ENCODE results near the gene PNPLA8. TPM values are rescaled to one million over a fixed set of nuclear protein-coding genes. Genes with fewer than 3 reads are reported as not detected.

PNPLA8 gene
- total and polyA plus RNA-seq, 2 donors (not counting 1 experiment from before 2014, with no cell fraction given): 12.3 to 57.3 TPM

DNA sequence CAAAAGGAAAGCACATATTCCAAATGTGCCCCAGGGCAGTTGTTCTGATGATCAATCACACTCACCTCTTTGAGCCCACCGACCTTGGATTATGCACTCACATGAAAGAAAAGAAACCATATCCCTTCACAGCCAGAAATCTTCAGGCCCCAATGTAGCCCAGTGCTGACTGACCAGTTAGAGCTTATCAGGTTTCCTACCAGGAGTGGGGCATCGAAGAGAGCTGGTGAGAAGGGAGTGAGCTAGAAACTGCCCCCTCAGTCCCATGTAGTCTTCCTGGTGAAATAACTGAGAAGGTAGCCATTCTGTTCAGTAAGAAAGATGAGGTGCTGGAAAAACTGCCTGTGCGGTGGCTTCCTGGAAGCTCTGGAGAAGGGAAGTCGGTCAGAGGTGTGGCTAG, 101.9 kb downstream of the PNPLA8 start:
- 92% methylated on average over 2 of the region's 4 CpGs for WGBS (ENCODE audit: insufficient coverage)
- TF ChIP-seq CTCF (IDR thresholded peaks at IDR 0.05): no peak
- no peak for TF ChIP-seq EZH2 (IDR thresholded peaks at IDR 0.05; ENCODE audit: borderline replicate concordance, insufficient read depth, low read depth, low read length, poor library complexity, severe bottlenecking)
- Histone ChIP-seq H3K4me3 (ENCODE audit: control extremely low read depth in 1 of 5, extremely low read depth in 1 of 5, insufficient read depth in 1 of 5, low read depth in 2 of 5, low read length in 4 of 5) (no peak overlapping the region), H3K9ac (ENCODE audit: low read length) (no peak overlapping the region), H3K9me3 (ENCODE audit: control extremely low read depth in 1 of 3, control insufficient read depth in 2 of 3, insufficient read depth in 1 of 3, low read length in 2 of 3) (no peaks in the 10 kb centered on the region), H3K36me3 (replicated peaks in 1 of 2; ENCODE audit: control extremely low read depth in 1 of 2, control insufficient read depth in 1 of 2, extremely low read depth in 1 of 2, insufficient read depth in 2 of 2, low read length in 1 of 2) (no peaks in the 10 kb centered on the region), H3K4me1 (ENCODE audit: control insufficient read depth in 2 of 2, insufficient read depth in 2 of 2, low read length in 2 of 2) (peaks cover 0 to 16% of the 10 kb centered on the region in 2 donors), H3K27me3 (replicated peaks in 1 of 4; ENCODE audit: control extremely low read depth in 1 of 4, control insufficient read depth in 3 of 4, insufficient read depth in 4 of 4, low read length in 3 of 4) (peaks cover 0 to 30% (median 23%) of the 10 kb centered on the region in 4 experiments), H2AFZ (ENCODE audit: insufficient read depth, low read depth, low read length, poor library complexity, severe bottlenecking) (no peak overlapping the region), H4K20me1 (ENCODE audit: control insufficient read depth, insufficient read depth, low read length, poor library complexity, severe bottlenecking) (no peaks in the 10 kb centered on the region), H3K27ac (ENCODE audit: low read length in 2 of 2) (no peak overlapping the region), H3K79me2 (ENCODE audit: control insufficient read depth, insufficient read depth, low read length) (no peaks in the 10 kb centered on the region), H3K4me2 (replicated peaks; ENCODE audit: low read depth, low read length, poor library complexity, severe bottlenecking) (no peak overlapping the region)
- no peak overlapping the region for H3K4me3 Mint-ChIP-seq
- no peak for ATAC-seq (ENCODE audit: low read depth)
- intact Hi-C loops (cut with micrococcal nuclease): no loop called here
- H3K9me3 Mint-ChIP-seq (ENCODE audit: insufficient read depth): no peaks in the 10 kb centered on the region
- POLR2A ChIA-PET: interaction anchor here (0.6 kb wide), 1 partner anchor 66 kb away, joined by 3 read pairs; no protein-coding TSS in a partner anchor
- peaks cover 24% of the 10 kb centered on the region for H3K27me3 Mint-ChIP-seq
- no peak for DNase-seq
- CTCF ChIA-PET: no interaction called here
- no peak overlapping the region for H3K27ac Mint-ChIP-seq
- H3K4me1 Mint-ChIP-seq: peaks cover 16% of the 10 kb centered on the region

- Histone ChIP-seq H3K9me3 (ENCODE audit: control extremely low read depth in 1 of 3, control insufficient read depth in 2 of 3, insufficient read depth in 1 of 3, low read length in 2 of 3) (no peaks in the 10 kb centered on the region), H3K4me2 (replicated peaks; ENCODE audit: low read depth, low read length, poor library complexity, severe bottlenecking) (no peak overlapping the region), H2AFZ (ENCODE audit: insufficient read depth, low read depth, low read length, poor library complexity, severe bottlenecking) (no peak overlapping the region), H3K27ac (ENCODE audit: low read length in 2 of 2) (no peak overlapping the region), H3K36me3 (replicated peaks in 1 of 2; ENCODE audit: control extremely low read depth in 1 of 2, control insufficient read depth in 1 of 2, extremely low read depth in 1 of 2, insufficient read depth in 2 of 2, low read length in 1 of 2) (no peaks in the 10 kb centered on the region), H3K79me2 (ENCODE audit: control insufficient read depth, insufficient read depth, low read length) (no peaks in the 10 kb centered on the region), H3K4me3 (ENCODE audit: control extremely low read depth in 1 of 5, extremely low read depth in 1 of 5, insufficient read depth in 1 of 5, low read depth in 2 of 5, low read length in 4 of 5) (no peak overlapping the region), H3K9ac (ENCODE audit: low read length) (no peak overlapping the region), H3K27me3 (replicated peaks in 1 of 4; ENCODE audit: control extremely low read depth in 1 of 4, control insufficient read depth in 3 of 4, insufficient read depth in 4 of 4, low read length in 3 of 4) (peaks cover 0 to 34% (median 23%) of the 10 kb centered on the region in 4 experiments), H4K20me1 (ENCODE audit: control insufficient read depth, insufficient read depth, low read length, poor library complexity, severe bottlenecking) (no peaks in the 10 kb centered on the region), H3K4me1 (ENCODE audit: control insufficient read depth in 2 of 2, insufficient read depth in 2 of 2, low read length in 2 of 2) (peaks cover 0 to 22% of the 10 kb centered on the region in 2 donors)
- ChIA-PET CTCF (interaction anchor here (1.1 kb wide), 1 partner anchor 30 kb away, joined by 3 read pairs; no protein-coding TSS in a partner anchor), POLR2A (no interaction called here)
- Mint-ChIP-seq H3K27me3 (peaks cover 24% of the 10 kb centered on the region), H3K27ac (no peak overlapping the region), H3K4me1 (peaks cover 19% of the 10 kb centered on the region), H3K9me3 (ENCODE audit: insufficient read depth) (no peaks in the 10 kb centered on the region), H3K4me3 (no peak overlapping the region)
- DNase-seq: no peak
- ATAC-seq (ENCODE audit: low read depth): no peak
- intact Hi-C loops (cut with micrococcal nuclease): no loop called here
- no peak for TF ChIP-seq CTCF (IDR thresholded peaks at IDR 0.05)
- no peak for TF ChIP-seq EZH2 (IDR thresholded peaks at IDR 0.05; ENCODE audit: borderline replicate concordance, insufficient read depth, low read depth, low read length, poor library complexity, severe bottlenecking)
- WGBS (ENCODE audit: insufficient coverage): 100% methylated on average over 1 of the region's 5 CpGs
Observed at GRCh38 chr7:108423089-108423989, 102.6 kb downstream of the PNPLA8 start.

All from B cell (primary cell).